Measurements from ENCODE around the gene CUBN. TPM values are rescaled to one million over a fixed set of nuclear protein-coding genes. Genes with fewer than 3 reads are reported as not detected.

The CUBN gene
- total and polyA plus RNA-seq, 9 of the 15 experiments (the other 6 are each of a cell fraction or from before 2014, with no cell fraction given) = 0.04 to 0.33 (median 0.09) TPM

DNA sequence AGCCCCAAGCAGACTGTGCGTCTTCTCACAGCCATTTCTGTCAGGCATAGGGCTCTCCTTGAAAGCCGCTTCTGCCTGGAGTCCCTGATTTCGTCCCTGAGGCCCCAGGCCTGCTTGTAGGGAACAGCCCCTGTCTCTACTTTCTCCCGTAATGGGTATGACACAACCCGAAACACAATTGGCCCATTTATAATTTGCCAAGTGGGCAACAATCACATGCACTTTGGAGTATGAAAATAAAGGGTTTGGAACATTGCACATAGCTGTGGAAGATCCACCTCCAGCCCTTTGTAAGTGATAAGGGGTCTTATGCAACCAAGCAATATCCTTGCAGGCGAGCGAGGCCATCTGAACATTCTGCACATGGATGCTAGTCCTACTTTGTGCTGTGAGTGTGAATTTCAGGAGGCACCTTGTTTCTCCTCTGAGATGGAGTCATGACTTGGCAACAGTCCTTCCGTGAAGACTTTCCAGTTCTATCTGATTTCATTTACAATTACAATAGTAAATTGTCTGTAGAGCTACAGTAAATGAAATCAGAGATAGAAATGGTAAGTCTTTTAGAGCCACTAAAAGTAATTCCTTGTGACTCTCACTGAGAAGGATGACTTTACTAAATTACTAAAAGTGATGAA, 141.5 kb downstream of the CUBN start:
- Histone ChIP-seq H3K9me3 (replicated peaks; ENCODE audit: control insufficient read depth, insufficient read depth, low read depth, low read length) (0 out of 2 replicates have a peak, but pooled peaks cover 2% of the 10 kb centered on the region), H4K20me1 (replicated peaks; ENCODE audit: control insufficient read depth, insufficient read depth, low read length) (no peaks in the 10 kb centered on the region), H3K36me3 (ENCODE audit: control insufficient read depth, insufficient read depth, low read length) (no peaks in the 10 kb centered on the region), H3K9me1 (ENCODE audit: control insufficient read depth, insufficient read depth, low read length) (no peaks in the 10 kb centered on the region), H3K79me2 (ENCODE audit: control insufficient read depth, insufficient read depth, low read length) (no peaks in the 10 kb centered on the region), H3K27ac (ENCODE audit: extremely low read depth, low read depth, low read length) (no peak overlapping the region), H3K4me1 (replicated peaks in 1 of 2; ENCODE audit: control insufficient read depth in 2 of 2, insufficient read depth in 2 of 2, low read length in 2 of 2) (peaks cover 0 to 7% of the 10 kb centered on the region in 2 experiments; a peak in 3 of 5 replicates), H3K27me3 (ENCODE audit: control insufficient read depth in 2 of 2, insufficient read depth in 2 of 2, low read length in 2 of 2) (no peaks in the 10 kb centered on the region), H3K4me3 (no peak overlapping the region), H3K4me2 (ENCODE audit: insufficient read depth, low read length) (no peak overlapping the region), H3K9ac (ENCODE audit: insufficient read depth in 1 of 2, low read depth in 2 of 2, low read length in 2 of 2) (no peak overlapping the region), H2AFZ (ENCODE audit: low read depth, low read length) (peak overlapping the region; percentile 69)
- CTCF ChIA-PET (ENCODE audit: low intra/inter-chr PET ratio) = no interaction called here
- intact Hi-C loops (cut with micrococcal nuclease) (no loop called here), in situ Hi-C loops (cut with MboI) (no loop called here)
- WGBS (ENCODE audit: insufficient coverage, low coverage, missing lambda C conversion rate) = 65% methylated on average over 8 of the region's 8 CpGs
- BruUV-seq (replicated peaks) = no TSS peak
- DNase-seq (ENCODE audit: extremely low read depth in 1 of 4, low spot score in 3 of 4) (no peak), FAIRE-seq (peak; percentile 65), ATAC-seq (peak; percentile 55)
- POLR2A ChIA-PET = no interaction called here
- TF ChIP-seq ZFPM2 (CRISPR knock-in tag; IDR thresholded peaks at IDR 0.05) = no peak
- no peak for TF ChIP-seq DPF2 (IDR thresholded peaks at IDR 0.05)
- no peak for TF ChIP-seq ETV1 (tag; conservative IDR thresholded peaks at IDR 0.05; ENCODE audit: low read depth)
- no peak for TF ChIP-seq SRSF1 (IDR thresholded peaks at IDR 0.05; ENCODE audit: low read depth, low read length)
- TF ChIP-seq, protein P1, sequence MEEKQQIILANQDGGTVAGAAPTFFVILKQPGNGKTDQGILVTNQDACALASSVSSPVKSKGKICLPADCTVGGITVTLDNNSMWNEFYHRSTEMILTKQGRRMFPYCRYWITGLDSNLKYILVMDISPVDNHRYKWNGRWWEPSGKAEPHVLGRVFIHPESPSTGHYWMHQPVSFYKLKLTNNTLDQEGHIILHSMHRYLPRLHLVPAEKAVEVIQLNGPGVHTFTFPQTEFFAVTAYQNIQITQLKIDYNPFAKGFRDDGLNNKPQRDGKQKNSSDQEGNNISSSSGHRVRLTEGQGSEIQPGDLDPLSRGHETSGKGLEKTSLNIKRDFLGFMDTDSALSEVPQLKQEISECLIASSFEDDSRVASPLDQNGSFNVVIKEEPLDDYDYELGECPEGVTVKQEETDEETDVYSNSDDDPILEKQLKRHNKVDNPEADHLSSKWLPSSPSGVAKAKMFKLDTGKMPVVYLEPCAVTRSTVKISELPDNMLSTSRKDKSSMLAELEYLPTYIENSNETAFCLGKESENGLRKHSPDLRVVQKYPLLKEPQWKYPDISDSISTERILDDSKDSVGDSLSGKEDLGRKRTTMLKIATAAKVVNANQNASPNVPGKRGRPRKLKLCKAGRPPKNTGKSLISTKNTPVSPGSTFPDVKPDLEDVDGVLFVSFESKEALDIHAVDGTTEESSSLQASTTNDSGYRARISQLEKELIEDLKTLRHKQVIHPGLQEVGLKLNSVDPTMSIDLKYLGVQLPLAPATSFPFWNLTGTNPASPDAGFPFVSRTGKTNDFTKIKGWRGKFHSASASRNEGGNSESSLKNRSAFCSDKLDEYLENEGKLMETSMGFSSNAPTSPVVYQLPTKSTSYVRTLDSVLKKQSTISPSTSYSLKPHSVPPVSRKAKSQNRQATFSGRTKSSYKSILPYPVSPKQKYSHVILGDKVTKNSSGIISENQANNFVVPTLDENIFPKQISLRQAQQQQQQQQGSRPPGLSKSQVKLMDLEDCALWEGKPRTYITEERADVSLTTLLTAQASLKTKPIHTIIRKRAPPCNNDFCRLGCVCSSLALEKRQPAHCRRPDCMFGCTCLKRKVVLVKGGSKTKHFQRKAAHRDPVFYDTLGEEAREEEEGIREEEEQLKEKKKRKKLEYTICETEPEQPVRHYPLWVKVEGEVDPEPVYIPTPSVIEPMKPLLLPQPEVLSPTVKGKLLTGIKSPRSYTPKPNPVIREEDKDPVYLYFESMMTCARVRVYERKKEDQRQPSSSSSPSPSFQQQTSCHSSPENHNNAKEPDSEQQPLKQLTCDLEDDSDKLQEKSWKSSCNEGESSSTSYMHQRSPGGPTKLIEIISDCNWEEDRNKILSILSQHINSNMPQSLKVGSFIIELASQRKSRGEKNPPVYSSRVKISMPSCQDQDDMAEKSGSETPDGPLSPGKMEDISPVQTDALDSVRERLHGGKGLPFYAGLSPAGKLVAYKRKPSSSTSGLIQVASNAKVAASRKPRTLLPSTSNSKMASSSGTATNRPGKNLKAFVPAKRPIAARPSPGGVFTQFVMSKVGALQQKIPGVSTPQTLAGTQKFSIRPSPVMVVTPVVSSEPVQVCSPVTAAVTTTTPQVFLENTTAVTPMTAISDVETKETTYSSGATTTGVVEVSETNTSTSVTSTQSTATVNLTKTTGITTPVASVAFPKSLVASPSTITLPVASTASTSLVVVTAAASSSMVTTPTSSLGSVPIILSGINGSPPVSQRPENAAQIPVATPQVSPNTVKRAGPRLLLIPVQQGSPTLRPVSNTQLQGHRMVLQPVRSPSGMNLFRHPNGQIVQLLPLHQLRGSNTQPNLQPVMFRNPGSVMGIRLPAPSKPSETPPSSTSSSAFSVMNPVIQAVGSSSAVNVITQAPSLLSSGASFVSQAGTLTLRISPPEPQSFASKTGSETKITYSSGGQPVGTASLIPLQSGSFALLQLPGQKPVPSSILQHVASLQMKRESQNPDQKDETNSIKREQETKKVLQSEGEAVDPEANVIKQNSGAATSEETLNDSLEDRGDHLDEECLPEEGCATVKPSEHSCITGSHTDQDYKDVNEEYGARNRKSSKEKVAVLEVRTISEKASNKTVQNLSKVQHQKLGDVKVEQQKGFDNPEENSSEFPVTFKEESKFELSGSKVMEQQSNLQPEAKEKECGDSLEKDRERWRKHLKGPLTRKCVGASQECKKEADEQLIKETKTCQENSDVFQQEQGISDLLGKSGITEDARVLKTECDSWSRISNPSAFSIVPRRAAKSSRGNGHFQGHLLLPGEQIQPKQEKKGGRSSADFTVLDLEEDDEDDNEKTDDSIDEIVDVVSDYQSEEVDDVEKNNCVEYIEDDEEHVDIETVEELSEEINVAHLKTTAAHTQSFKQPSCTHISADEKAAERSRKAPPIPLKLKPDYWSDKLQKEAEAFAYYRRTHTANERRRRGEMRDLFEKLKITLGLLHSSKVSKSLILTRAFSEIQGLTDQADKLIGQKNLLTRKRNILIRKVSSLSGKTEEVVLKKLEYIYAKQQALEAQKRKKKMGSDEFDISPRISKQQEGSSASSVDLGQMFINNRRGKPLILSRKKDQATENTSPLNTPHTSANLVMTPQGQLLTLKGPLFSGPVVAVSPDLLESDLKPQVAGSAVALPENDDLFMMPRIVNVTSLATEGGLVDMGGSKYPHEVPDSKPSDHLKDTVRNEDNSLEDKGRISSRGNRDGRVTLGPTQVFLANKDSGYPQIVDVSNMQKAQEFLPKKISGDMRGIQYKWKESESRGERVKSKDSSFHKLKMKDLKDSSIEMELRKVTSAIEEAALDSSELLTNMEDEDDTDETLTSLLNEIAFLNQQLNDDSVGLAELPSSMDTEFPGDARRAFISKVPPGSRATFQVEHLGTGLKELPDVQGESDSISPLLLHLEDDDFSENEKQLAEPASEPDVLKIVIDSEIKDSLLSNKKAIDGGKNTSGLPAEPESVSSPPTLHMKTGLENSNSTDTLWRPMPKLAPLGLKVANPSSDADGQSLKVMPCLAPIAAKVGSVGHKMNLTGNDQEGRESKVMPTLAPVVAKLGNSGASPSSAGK (IDR thresholded peaks at IDR 0.05) = peak; percentile 16; the same call in 1 of the 2 replicates
- TF ChIP-seq EWSR1 (IDR thresholded peaks at IDR 0.05; ENCODE audit: borderline replicate concordance, low read depth, partially characterized antibody) = no peak
- peak; percentile 71 for TF ChIP-seq CEBPB (tag; IDR thresholded peaks at IDR 0.05)
- TF ChIP-seq ZNF224 (CRISPR knock-in tag; IDR thresholded peaks at IDR 0.05) = no peak
- TF ChIP-seq NR2F6 (CRISPR knock-in tag; IDR thresholded peaks at IDR 0.05) = no peak

Measured in K562 (cell line).